Measurements from ENCODE around the gene DKK3.

DNA sequence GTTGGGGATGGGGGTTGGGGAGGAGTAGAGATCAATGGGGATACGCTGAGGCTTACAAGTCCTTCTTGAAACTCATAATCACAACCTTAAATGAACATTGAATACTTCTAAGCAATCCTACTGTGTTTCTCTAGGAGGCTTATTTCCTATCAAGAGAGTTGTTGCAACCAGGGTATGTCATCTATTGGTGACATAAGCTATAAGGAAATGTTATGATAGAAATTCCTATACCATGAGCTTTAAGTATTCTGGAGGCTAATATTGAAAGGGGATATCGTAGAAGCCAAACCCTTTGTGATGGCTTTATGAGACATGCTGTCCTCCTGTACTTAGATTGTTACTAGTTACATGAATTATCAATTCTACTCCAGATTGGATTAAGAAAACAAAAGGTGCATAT lies 72.9 kb downstream of the DKK3 start:
- TF ChIP-seq, protein P1, sequence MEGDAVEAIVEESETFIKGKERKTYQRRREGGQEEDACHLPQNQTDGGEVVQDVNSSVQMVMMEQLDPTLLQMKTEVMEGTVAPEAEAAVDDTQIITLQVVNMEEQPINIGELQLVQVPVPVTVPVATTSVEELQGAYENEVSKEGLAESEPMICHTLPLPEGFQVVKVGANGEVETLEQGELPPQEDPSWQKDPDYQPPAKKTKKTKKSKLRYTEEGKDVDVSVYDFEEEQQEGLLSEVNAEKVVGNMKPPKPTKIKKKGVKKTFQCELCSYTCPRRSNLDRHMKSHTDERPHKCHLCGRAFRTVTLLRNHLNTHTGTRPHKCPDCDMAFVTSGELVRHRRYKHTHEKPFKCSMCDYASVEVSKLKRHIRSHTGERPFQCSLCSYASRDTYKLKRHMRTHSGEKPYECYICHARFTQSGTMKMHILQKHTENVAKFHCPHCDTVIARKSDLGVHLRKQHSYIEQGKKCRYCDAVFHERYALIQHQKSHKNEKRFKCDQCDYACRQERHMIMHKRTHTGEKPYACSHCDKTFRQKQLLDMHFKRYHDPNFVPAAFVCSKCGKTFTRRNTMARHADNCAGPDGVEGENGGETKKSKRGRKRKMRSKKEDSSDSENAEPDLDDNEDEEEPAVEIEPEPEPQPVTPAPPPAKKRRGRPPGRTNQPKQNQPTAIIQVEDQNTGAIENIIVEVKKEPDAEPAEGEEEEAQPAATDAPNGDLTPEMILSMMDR (conservative IDR thresholded peaks at IDR 0.05; ENCODE audit: low read depth in 2 of 2), result no peak
- TF ChIP-seq, protein P2, sequence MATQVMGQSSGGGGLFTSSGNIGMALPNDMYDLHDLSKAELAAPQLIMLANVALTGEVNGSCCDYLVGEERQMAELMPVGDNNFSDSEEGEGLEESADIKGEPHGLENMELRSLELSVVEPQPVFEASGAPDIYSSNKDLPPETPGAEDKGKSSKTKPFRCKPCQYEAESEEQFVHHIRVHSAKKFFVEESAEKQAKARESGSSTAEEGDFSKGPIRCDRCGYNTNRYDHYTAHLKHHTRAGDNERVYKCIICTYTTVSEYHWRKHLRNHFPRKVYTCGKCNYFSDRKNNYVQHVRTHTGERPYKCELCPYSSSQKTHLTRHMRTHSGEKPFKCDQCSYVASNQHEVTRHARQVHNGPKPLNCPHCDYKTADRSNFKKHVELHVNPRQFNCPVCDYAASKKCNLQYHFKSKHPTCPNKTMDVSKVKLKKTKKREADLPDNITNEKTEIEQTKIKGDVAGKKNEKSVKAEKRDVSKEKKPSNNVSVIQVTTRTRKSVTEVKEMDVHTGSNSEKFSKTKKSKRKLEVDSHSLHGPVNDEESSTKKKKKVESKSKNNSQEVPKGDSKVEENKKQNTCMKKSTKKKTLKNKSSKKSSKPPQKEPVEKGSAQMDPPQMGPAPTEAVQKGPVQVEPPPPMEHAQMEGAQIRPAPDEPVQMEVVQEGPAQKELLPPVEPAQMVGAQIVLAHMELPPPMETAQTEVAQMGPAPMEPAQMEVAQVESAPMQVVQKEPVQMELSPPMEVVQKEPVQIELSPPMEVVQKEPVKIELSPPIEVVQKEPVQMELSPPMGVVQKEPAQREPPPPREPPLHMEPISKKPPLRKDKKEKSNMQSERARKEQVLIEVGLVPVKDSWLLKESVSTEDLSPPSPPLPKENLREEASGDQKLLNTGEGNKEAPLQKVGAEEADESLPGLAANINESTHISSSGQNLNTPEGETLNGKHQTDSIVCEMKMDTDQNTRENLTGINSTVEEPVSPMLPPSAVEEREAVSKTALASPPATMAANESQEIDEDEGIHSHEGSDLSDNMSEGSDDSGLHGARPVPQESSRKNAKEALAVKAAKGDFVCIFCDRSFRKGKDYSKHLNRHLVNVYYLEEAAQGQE (IDR thresholded peaks at IDR 0.05; ENCODE audit: unreplicated experiment), result no peak
- TF ChIP-seq ZNF331 (CRISPR knock-in tag; IDR thresholded peaks at IDR 0.05; ENCODE audit: low read depth), result no peak
- TF ChIP-seq EZH2 (IDR thresholded peaks at IDR 0.05; ENCODE audit: low read depth, unreplicated experiment), result no peak
- TF ChIP-seq POLR2AphosphoS5 (IDR thresholded peaks at IDR 0.05; ENCODE audit: low read depth), result no peak
